Neutrophil (primary cell): Measurements from ENCODE around the gene FBN3.

Experiments used
- H3K27ac ChIP-seq: fragments of 200-600 bp; sonication (generic); 2 replicates; pipeline ENCODE4 v1.5.1; 2016; ENCODE audit warnings: mild to moderate bottlenecking, moderate library complexity
- H3K27me3 ChIP-seq: fragments of 200-600 bp; sonication (generic); 2 replicates; pipeline ENCODE4 v1.6.0; 2016; ENCODE audit warnings: mild to moderate bottlenecking
- H3K36me3 ChIP-seq: fragments of 200-600 bp; sonication (generic); 2 replicates; pipeline ENCODE4 v1.5.1; 2017
- H3K4me1 ChIP-seq, 2 experiments: fragments of 200-600 bp in 1 of 2; sonication (generic) in 1 of 2; 1 replicate in 1 of 2; 2 replicates in 1 of 2; pipeline versions ENCODE4 v1.5.1 to v1.6.1; 2013 to 2016; ENCODE audit warnings: low read depth in 1 of 2, low read length in 1 of 2, mild to moderate bottlenecking in 1 of 2, moderate library complexity in 1 of 2; ENCODE audit not compliant: control insufficient read depth in 1 of 2, insufficient read depth in 1 of 2
- H3K4me3 ChIP-seq, 2 experiments: fragments of 200-600 bp in 1 of 2; sonication (generic) in 1 of 2; 1 replicate in 1 of 2; 2 replicates in 1 of 2; pipeline ENCODE4 v1.5.1; 2013 to 2016; ENCODE audit warnings: low read depth in 1 of 2, low read length in 1 of 2, mild to moderate bottlenecking in 1 of 2, moderate library complexity in 1 of 2
- H3K9me3 ChIP-seq: fragments of 200-600 bp; sonication (generic); 2 replicates; pipeline ENCODE4 v1.5.1; 2016
- TF ChIP-seq, protein P1 (sequence below): fragments of 200-600 bp; sonication (generic); IDR thresholded peaks from 2 replicates; pipeline ENCODE4 v1.5.1; 2016; ENCODE audit warnings: antibody characterized with exemption

The FBN3 gene

DNA sequence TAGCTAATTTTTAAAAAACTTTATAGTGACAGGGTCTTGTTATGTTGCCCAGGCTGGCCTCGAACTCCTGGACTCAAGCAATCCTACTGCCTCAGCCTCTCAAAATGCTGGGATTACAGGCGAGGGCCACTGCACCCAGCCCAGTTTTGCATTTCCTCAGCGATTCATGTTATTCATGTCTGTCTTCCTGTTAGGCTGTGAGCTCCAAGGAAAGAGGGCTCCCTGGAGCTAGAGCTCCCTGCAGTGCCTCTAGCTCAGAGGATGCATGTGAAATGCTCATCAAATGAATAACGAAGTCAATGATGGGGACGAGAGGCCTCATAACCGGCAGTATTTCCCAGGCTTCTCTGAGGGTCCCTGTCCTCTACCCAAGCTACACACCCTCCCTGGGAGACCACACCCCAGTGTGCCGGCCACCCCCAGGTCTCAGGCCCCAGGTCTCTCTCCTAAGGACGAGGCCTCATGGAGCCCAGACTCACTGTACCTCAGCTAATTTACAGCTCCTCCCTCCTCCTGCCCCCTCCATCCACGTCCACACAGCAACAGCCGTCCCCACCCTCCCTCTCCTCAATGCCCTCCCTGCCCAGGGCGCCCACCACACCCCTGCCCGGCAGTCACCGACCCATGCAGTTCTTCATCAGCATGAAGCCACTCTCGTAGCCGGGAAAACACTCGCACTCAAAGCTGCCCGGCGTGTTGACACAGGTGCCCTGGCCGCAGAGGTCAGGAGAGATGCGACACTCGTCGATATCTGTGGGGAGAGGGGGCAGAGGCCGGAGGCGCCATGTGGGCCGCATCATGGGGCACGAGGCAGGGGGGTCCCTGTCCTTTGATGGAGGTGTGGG lies 28.5 kb downstream of the FBN3 start:
- TF ChIP-seq, protein P1, sequence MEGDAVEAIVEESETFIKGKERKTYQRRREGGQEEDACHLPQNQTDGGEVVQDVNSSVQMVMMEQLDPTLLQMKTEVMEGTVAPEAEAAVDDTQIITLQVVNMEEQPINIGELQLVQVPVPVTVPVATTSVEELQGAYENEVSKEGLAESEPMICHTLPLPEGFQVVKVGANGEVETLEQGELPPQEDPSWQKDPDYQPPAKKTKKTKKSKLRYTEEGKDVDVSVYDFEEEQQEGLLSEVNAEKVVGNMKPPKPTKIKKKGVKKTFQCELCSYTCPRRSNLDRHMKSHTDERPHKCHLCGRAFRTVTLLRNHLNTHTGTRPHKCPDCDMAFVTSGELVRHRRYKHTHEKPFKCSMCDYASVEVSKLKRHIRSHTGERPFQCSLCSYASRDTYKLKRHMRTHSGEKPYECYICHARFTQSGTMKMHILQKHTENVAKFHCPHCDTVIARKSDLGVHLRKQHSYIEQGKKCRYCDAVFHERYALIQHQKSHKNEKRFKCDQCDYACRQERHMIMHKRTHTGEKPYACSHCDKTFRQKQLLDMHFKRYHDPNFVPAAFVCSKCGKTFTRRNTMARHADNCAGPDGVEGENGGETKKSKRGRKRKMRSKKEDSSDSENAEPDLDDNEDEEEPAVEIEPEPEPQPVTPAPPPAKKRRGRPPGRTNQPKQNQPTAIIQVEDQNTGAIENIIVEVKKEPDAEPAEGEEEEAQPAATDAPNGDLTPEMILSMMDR = no peak
- H3K9me3 ChIP-seq = no peaks in the 10 kb centered on the region
- H3K27ac ChIP-seq = no peak overlapping the region
- no peaks in the 10 kb centered on the region for H3K36me3 ChIP-seq
- no peak overlapping the region for H3K4me3 ChIP-seq
- H3K27me3 ChIP-seq = no peaks in the 10 kb centered on the region
- H3K4me1 ChIP-seq = no peaks in the 10 kb centered on the region

DNA sequence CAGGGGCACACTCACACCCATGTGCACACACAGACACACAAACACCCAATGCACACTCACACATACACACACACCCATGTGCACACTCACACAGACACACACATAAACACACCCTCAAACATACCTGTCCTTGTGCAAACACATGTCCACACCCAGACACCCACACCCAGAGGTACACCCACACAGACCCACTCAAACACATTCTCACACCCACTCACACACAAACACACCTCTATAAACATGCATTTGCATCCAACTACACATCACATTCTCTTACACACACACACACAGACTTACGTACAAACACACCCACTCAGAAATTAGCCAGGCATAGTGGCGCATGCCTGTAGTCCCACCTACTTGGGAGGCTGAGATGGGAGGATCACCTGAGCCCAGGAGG lies 31.4 kb downstream of the FBN3 start:
- TF ChIP-seq, protein P1 = no peak
- no peaks in the 10 kb centered on the region for H3K9me3 ChIP-seq
- H3K4me3 ChIP-seq = no peak overlapping the region
- H3K27ac ChIP-seq = no peak overlapping the region
- no peaks in the 10 kb centered on the region for H3K27me3 ChIP-seq
- no peaks in the 10 kb centered on the region for H3K36me3 ChIP-seq
- H3K4me1 ChIP-seq = no peaks in the 10 kb centered on the region

- no peaks in the 10 kb centered on the region for H3K27me3 ChIP-seq
- H3K27ac ChIP-seq = no peak overlapping the region
- H3K9me3 ChIP-seq = no peaks in the 10 kb centered on the region
- TF ChIP-seq, protein P1 = no peak
- no peak overlapping the region for H3K4me3 ChIP-seq
- H3K36me3 ChIP-seq = no peaks in the 10 kb centered on the region
- H3K4me1 ChIP-seq = no peaks in the 10 kb centered on the region
These were observed 32.7 kb downstream of the FBN3 start for GRCh38 chr19:8116437-8117293.

- H3K27me3 ChIP-seq = no peaks in the 10 kb centered on the region
- no peaks in the 10 kb centered on the region for H3K36me3 ChIP-seq
- TF ChIP-seq, protein P1 = no peak
- H3K27ac ChIP-seq = no peak overlapping the region
- no peak overlapping the region for H3K4me3 ChIP-seq
- no peaks in the 10 kb centered on the region for H3K9me3 ChIP-seq
- no peaks in the 10 kb centered on the region for H3K4me1 ChIP-seq
These were observed 33.5 kb downstream of the FBN3 start for GRCh38 chr19:8115805-8116396.

DNA sequence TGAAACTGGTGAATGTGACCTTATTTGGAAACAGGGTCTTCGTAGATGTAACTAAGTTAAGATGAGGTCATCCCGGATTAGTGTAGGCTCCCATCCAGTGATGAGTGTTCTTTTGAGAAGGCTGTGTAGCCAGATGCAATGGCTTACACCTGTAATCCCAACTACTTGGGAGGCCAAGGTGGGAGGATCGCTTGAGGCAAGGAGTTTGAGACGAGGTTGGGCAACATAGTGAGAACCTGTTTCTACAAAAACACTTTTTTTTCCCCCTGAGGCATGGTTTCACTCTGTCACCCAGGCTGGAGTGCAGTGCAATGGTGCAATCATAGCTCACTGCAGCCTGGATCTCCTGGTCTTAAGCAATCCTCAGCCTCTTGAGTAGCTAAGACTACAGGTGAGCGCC lies 36.4 kb downstream of the FBN3 start:
- no peak overlapping the region for H3K4me3 ChIP-seq
- TF ChIP-seq, protein P1 = no peak
- H3K4me1 ChIP-seq = no peaks in the 10 kb centered on the region
- H3K27ac ChIP-seq = no peak overlapping the region
- peaks cover 20% of the 10 kb centered on the region for H3K27me3 ChIP-seq
- H3K9me3 ChIP-seq = no peaks in the 10 kb centered on the region
- no peaks in the 10 kb centered on the region for H3K36me3 ChIP-seq
